Measurements from ENCODE around the gene CLNK.

Gene CLNK, protein sequence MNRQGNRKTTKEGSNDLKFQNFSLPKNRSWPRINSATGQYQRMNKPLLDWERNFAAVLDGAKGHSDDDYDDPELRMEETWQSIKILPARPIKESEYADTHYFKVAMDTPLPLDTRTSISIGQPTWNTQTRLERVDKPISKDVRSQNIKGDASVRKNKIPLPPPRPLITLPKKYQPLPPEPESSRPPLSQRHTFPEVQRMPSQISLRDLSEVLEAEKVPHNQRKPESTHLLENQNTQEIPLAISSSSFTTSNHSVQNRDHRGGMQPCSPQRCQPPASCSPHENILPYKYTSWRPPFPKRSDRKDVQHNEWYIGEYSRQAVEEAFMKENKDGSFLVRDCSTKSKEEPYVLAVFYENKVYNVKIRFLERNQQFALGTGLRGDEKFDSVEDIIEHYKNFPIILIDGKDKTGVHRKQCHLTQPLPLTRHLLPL

DNA sequence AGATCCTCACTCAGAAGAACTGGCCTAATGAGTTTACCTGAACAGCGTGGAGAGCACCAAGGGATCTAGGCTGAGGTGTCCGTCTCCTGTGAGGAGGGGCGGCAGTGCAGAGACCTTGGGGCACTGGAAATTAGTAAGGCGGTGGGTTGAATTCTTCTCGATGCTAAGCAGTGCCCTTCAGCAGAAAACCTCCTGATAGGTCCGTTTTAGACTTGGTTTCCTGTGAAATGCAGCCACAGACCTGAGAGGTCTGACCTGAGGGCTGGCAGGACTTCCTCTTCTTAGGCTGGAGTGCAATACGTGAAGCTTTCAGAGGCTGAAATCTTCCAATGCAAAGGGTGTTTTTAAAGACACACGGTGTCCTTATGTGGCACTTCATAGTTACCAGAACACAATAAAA, at the start of gene CLNK:
Gene CLNK (minus strand): TSS at position 138 of the 400 bp plus-strand sequence. CDS start 16,899 bp downstream, outside the sequence.
- DNase-seq, result no peak

DNA sequence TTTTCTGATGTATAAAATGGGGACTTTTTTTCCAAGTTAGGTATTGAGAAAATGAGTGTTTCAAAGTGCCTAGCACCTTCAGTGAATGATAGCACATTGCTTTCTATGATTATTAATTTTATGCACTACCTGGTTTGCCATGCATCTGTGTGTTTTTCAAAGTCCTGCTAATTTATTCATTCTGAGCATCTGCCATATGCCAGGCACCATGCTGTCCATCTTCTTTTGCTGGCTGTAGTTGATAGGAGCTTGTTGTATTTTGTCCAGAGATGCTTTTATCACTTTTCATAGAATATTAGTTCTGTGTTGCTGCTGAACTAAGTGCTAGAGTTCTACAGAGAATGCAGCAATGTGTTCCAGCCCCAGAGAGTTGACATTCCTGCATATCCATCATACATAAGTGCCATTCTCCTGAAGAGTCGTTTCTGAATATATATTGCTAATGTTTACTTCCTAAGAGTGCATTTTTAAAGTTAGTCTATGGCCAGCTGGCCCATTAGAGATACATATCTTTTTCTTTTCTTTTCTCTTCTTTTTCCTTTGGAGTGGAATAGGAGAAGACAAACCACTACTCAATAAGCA, 49.0 kb upstream of the CLNK start:
- DNase-seq, result no peak

DNA sequence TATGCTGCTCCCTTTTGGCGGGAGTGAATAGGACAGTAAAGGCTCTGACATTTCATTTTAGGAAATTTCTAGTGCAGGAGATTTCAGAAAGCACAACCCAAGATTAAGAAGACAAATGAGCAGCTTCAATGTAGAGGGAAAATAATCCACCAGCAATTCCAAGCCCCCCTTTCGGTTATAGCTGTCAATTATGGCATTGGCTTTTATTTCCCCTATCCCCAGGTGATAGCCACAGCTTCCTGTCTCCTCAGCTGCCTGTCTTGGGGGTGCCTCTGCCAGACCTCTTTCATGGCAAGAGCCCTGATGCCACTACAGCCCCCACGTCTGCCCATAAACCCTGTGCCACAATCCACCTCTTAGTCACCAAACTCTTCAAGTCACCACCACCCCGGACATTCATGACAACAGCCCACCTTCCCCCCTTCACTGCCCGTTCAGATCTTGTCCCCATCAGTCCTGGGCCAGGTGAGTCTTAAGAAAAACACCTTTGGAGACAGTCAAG, 48.4 kb upstream of the CLNK start:
- no peak for DNase-seq

DNA sequence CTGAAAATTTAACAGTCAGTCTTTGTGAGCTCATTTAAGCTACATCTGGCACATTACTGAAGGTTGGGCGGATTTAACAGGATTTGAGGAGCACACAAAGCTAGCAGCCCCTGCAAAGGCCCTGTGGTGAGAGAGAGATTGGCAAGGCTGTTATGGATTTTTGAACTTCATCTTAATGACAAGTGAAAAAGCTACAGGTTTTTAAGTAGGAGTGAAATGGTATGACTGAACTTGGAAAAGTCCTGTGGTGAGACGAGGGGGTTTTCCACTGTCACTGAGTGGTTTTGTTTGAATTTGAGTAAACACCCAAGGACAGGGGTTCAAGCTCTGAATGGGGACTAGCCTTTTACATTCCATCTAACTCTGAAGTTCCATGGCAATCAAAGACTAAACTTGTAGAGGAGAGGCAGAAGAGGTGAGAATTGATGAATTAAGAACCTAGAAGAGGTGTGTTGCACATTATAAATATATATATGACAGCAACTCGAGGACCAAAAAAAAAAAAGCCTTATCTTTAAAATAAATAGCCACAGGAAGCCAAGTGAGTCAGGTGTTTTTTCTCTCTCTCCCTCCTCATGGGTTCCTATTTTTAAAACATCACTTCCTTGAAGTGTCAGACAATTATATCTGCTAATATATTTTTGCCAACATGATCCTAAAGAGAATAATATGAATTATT, 47.8 kb upstream of the CLNK start:
- no peak for DNase-seq

DNA sequence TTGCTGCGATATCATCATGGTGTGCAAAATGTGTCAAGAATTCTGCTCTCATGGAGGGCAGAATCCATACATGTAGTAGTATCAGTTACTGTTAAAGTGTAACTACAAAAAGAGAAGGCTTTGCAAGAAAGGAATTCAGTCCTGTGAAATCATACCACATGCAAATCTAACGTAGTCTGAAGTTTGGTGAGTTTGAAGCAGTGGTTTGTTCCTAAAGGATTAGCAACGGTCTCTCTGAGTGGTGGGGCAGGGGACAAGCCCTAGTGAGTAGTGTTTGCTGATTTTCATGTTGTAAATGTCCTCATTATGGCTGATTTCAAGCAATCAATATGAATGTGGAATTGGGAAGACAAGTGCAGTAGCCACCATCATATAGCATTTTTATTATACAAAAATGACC, 47.1 kb upstream of the CLNK start:
- no peak for DNase-seq

DNA sequence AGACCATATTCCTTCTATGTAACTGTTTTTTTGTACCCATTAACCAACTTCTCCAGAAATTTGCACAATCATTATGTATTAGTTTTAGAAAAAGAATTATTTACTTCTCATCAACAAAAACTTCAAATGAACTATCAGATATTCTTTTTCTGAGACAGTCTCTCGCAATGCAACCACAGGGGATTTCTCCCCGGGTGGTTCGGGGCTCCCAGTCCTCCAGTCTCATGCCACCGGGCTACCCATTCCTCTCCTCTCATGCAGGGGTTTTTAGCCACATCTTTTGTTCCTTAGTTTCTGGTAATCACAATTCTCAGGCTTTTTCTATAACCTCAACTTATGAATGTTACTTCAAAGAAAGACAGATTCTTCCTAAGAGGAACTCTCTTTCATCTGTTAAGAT, 46.6 kb upstream of the CLNK start:
- DNase-seq, result no peak

DNA sequence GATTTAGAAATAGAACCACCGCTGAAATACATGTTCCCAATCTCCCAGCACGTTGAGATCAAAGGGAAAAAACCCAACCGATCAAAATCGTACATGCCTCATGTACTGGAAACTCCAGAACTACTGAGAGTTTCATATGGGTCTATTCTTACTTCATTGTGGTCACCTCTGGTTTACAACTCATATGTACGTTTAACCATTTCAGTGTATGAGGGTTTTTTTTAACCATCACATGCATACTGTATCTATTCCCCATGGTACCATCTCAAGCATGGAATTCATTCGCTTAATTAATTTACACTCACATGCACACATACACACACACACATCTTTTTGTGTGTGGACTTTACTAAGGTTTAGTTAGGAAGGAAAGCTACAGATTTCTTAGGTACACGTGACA, 46.0 kb upstream of the CLNK start:
- DNase-seq, result no peak

DNA sequence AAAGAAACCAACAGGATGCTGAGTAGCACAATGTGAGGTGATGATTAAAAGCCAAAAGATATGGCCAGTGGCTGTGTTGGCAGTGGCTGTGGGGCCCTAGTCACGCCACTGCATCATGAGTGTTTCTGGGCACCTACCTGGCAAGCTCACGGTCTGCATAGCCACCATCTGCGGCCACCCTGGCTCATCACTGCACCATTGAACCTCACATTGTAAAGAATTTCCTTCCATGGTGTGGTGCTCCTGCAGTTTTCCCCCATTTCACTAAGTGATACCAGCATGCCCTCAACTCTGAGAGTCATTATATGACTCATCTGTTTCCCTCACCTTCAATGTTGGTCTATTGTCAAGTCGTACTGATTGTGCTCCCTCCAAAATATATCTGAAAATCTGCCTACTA, 45.5 kb upstream of the CLNK start:
- DNase-seq, result no peak

DNA sequence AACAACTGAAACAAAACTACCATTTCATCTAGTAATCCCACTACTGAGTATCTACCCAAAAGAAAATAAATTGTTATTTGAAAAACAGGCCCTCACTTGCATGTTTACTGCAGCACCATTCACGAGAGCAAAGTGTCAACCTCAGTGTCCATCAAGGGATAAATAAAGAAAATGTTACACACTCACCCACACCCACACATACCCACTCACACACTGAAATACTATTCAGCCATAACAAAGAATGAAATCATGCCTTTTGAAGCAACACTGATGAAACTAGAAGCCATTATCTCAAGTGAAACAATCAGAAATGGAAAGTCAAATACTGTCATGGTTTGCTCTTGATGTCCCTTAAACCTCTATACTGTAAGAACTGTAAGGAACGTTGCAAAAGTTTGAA, 44.8 kb upstream of the CLNK start:
- no peak for DNase-seq

DNA sequence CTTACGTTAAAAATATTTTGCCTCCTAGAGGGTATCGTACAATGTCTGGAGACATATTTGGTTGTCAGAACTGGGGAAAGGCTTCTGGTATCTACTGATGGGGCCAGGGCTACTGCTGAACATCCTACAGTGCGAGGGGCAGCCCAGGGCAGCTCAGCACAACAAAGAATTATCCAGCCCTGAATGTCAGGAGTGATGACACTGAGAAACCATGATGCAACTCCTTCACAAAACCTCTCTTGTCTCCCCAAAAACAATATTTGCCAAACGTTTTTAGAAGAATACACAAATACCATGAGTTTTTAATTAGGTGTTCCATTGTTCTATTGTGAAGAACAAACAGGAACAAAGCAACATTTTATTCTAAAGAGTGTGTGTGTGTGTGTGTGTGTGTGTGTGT, 43.4 kb upstream of the CLNK start:
- DNase-seq, result no peak

DNA sequence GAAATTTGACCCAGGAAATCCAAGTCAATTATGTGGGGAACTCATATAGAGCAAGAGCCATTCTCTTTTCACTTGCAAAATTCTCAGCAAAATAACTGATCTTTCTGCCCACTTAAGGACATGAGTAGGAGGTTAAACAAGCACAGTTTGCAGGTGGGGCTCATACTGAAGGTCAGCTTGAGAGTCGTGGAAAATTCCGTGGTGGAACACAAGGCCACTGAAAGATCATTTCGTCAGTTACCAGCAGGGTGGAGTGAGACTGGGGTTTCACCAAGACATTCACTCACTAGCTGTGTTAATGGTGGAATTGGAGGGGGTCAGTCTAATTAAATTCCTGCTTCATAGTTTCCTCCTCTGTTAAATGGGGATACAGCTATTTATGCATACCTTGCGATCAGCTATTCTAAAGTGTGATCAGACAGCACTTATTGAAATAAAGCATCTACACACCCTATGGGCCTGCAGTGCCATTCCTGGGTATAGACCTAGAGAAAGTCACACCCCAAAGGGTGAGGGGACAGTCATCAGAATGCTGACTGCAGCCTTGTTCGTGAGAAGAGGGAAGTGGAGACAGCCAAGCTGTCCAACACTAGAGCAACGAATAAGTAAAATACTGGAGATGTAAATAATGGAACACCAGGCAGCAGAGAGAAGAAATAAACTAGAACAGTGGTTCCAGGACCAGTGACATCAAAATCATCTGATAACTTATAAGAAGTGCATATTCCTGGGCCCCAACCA, 42.7 kb upstream of the CLNK start:
- no peak for DNase-seq

DNA sequence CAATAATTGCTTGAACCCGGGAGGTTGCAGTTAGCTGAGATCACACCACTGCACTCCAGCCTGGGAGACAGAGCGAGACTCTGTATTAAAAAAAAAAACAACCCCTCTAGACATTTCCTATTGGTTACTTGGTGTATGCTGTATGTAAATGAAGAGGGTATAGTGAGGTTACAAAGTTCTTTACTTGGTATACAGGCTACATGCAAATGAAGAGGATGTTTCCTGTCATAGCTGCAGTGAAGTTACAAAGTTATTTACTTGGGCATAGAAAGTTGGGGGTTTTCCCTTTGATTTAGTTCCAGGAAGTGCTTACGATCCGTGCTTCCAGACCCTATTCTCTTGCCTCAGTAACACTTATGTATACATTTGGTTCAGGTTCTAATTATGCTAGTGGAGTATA, 38.4 kb upstream of the CLNK start:
- DNase-seq, result no peak

DNA sequence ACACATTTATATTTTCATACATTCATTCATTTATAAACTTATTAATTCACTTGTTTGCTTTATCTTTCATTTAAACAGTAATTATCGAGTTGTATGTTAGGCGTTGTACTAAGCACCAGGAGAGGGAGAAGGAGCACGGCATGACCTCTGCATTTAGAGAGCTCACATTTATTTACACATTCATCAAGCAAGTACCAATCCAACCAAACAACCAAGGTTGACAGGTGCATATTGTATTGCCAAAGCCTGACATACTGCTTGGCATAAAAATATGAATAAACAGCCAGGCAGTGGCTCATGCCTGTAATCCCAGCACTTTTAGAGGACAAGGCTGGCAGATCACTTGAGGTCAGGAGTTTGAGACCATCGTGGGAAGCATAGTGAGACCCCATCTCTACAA, 37.0 kb upstream of the CLNK start:
- DNase-seq, result no peak

DNA sequence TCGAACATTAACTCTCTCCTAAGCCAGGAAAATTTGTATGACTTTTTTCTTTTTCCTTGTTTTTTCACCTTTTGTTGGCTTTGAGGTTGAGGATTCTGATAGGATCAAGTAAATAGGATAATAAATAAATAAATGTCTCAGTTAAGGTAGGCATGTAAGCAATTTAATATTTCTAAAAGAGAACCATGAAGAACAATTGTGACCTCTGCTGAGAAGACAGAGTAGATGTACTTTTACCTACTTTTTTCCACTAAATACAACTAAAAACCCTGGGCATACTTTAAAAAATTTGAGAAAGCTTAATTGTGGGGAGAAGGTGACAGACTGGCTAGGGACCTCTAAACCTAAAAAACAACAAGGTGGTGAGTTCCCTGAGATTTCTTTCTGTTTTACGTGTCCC, 31.6 kb upstream of the CLNK start:
- DNase-seq, result no peak

DNA sequence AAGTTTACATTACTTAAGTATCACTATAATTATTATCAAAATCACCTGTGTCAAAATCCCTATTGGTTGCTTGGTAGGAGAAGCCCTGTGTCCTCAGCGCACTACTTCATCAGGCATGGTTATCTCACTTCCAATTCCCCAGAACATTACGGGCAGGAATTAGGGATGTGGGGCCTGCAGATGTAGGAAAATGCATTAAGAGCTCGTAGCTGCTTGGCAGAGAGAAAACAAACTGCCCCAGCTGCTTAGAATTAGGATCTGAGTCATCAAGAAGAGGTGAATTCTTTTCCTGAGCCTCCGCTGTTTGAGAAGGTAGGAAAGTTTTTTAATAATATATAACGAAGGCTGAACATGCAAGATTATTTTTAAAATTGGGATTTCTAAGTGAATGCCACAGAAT, 31.1 kb upstream of the CLNK start:
- no peak for DNase-seq

DNA sequence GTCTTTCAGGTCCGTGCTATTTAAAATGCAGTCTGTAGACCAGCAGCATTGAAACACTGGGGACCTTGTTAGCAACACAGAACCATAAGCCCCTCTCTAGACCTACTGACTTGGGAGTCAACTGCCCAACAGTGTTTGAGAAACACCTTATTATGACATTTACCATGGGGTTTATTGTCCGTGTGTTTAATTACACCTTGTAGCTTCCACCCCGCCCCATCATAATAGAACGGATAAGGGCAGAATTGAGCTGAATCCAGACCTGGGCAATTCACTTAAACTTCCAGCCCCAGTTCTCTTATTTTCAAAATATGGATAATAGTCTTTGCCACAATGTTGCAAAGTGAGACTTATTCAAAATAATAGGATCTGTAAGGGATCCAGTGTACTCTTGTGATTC, 30.6 kb upstream of the CLNK start:
- DNase-seq, result no peak

DNA sequence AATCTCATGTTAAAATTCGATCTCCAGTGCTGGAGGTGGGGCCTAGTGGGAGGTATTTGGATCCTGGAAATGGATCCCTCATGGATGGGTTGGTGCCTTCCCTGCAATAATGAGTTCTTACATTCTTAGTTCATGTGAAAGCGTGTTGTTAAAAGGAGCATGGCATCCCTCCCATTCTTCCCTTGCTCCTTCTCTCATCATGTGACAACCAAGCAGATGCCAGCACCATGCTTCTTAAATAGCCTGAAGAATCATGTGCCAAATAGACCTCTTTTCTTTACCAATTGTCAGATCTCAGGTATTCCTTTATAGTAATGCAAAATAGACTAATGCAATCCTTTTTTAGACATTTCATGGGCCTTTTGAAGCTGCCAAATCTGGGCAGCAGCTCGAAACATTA, 29.0 kb upstream of the CLNK start:
- no peak for DNase-seq

DNA sequence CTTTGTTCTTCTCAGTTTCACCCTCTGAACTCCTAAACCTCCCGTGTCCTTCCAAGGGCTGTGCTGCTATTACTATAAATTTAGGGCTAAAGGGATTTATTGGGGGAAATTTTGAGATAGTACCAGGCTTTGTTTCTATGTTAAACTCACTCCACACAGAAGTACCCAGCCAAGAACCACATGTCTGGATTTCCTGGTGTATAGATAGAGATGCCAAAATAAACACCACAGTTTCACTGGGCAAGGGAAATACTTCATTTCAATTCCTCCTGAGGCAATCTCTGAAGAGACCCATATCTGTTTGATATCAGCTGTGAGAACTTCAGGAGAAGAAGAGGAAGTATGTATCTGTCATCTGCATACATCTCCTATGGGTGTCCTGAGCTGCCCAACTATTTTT, 21.7 kb upstream of the CLNK start:
- no peak for DNase-seq

DNA sequence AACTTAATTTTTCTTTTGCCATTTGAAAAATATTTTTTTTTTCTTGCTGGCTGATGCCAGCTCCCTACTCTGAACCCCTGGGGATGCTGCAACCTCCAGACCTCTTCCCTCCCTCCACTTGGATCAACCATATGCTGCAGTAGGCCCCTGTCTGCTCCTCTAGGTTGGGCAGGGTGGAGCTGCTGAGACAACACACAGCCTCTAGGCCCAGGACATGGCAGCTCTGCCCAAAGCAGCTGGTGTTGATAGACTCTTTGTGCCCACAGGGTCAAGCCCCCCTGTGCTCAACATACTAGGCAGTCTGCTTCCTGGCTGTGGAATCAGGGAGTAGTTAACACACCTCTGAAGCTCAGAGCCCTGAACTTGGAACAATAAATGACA, 19.9 kb upstream of the CLNK start:
- DNase-seq, result no peak

DNA sequence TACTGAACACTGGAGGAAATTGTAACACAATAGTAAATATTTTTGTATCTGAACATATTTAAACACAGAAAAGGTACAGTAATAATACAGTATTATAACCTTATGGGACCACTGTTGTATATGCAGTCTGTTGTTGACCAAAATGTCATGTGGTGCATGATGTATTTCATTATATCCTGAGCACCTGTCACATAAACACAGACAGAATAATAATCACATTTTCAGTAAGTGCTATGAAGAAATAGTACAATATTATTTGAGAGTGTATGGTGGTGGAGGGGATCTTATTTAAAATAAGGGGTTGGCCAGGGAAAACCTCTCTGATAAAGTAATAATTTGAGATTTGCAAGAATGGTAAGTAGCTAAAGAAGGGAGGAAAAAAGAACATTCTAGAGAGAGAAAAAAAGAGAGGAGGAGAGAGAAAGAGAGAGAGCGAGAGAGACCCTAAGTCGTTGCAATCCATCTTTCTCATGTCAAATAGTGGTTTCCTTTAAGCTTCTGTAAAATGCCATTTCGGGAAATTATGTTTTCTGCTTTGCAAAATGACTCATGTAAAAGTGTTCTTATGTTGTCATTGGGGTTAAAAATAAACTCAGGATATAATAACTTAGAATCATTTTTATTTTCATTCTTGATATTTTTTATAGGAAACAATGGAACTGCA, 19.3 kb upstream of the CLNK start:
- no peak for DNase-seq

DNA sequence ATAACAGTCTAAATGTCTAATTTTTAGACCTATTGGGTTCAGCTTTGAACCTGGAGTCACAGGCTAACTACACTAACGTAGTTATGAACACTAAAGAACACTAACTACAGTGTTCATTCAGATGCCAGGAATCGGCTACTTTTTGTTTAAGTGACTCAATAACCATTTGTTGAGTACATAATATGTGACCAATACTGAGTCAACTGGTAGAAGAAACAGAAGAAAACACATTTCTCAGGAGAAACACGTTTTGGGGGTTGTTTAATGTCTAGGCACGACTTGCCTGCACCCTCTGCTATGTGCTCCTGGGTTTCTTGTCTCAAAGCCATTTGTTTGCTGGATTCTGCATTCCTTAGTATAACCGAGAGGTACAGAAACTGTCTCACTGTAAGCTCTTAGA, 18.6 kb upstream of the CLNK start:
- DNase-seq, result no peak

DNA sequence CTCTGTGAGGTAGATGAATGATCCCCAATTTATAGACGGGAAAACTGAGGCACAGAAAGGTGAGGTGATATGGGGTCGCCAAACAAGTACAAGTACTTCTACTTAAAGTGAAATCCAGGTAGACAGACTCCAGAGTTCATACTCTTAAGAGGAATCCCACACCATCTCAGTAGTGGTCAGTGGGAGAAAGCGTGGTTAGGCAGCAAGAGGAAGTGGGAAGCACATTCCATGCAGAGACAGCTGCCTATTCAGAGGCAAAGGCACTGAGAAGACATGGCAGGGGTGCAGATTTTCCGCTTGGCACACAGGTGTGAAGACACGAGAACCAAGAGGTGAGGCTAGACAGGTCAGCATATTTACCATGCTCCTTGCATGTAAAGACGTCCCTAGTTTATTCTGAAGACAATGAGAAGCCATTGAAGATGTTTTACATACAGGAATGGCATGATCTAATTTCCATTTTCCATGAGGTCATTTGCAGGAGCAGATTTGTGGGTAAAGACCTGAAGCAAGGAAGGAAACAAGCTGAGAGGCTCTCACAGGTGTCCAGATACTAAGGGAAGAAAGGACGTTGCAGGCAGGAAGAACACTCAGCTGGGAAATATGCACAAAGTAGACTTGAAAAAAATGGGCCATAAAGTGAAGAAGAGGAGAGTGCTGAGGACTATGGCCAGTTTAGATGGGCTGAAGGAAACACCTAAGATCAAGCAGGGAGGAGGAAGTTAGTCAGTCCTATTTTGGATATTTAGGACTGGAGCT, 17.3 kb upstream of the CLNK start:
- DNase-seq, result no peak

Data from activated naive CD4-positive, alpha-beta T cell treated with anti-CD3 and anti-CD28 coated beads, Interleukin-2, amount 50 U/mL, for 16 hours (primary cell).